Stimulated activated naive CD8-positive, alpha-beta T cell treated with anti-CD3 and anti-CD28 coated beads, Interleukin-15, Interleukin-2, amounts not matched to agents 100 ng/mL and 50 ng/mL, for 24 hours (primary cell): ENCODE measurements around the gene TENT4A.

Experiments
- H3K27ac Mint-ChIP-seq: one replicate; pipeline ENCODE4 v1.8.0; 2021; ENCODE audit warnings: mild to moderate bottlenecking, mixed read lengths
- H3K27me3 Mint-ChIP-seq: one replicate; pipeline ENCODE4 v1.8.0; 2021; ENCODE audit warnings: mixed read lengths
- H3K36me3 Mint-ChIP-seq: one replicate; pipeline ENCODE4 v1.8.0; 2021; ENCODE audit warnings: low read depth, mixed read lengths
- H3K4me1 Mint-ChIP-seq: one replicate; pipeline ENCODE4 v1.8.0; 2021; ENCODE audit warnings: low read depth, mixed read lengths
- H3K4me3 Mint-ChIP-seq: one replicate; pipeline ENCODE4 v1.8.0; 2021; ENCODE audit warnings: mild to moderate bottlenecking, mixed read lengths
- H3K9me3 Mint-ChIP-seq: one replicate; pipeline ENCODE4 v1.8.0; 2021; ENCODE audit warnings: mixed read lengths

Gene TENT4A

GRCh38 chr5:6718718-6719117 lies 5.5 kb downstream of the TENT4A start:
- Mint-ChIP-seq H3K4me1 (peaks cover 86% of the 10 kb centered on the region), H3K9me3 (no peaks in the 10 kb centered on the region), H3K36me3 (peaks cover 51% of the 10 kb centered on the region), H3K27ac (peak overlapping the region; percentile 37), H3K27me3 (no peaks in the 10 kb centered on the region), H3K4me3 (no peak overlapping the region)

- H3K27me3 Mint-ChIP-seq: no peaks in the 10 kb centered on the region
- no peak overlapping the region for H3K27ac Mint-ChIP-seq
- no peaks in the 10 kb centered on the region for H3K9me3 Mint-ChIP-seq
- H3K36me3 Mint-ChIP-seq: peaks cover 58% of the 10 kb centered on the region
- peaks cover 93% of the 10 kb centered on the region for H3K4me1 Mint-ChIP-seq
- no peak overlapping the region for H3K4me3 Mint-ChIP-seq
Measured at GRCh38 chr5:6719417-6719816, 6.2 kb downstream of the TENT4A start.

- no peak overlapping the region for H3K4me3 Mint-ChIP-seq
- H3K27ac Mint-ChIP-seq: no peak overlapping the region
- no peaks in the 10 kb centered on the region for H3K27me3 Mint-ChIP-seq
- peaks cover 97% of the 10 kb centered on the region for H3K4me1 Mint-ChIP-seq
- H3K36me3 Mint-ChIP-seq: peaks cover 59% of the 10 kb centered on the region
- H3K9me3 Mint-ChIP-seq: no peaks in the 10 kb centered on the region
Measured at GRCh38 chr5:6719896-6720560, 6.8 kb downstream of the TENT4A start.

- peaks cover 97% of the 10 kb centered on the region for H3K4me1 Mint-ChIP-seq
- H3K36me3 Mint-ChIP-seq: peaks cover 63% of the 10 kb centered on the region
- H3K9me3 Mint-ChIP-seq: no peaks in the 10 kb centered on the region
- no peak overlapping the region for H3K4me3 Mint-ChIP-seq
- no peak overlapping the region for H3K27ac Mint-ChIP-seq
- H3K27me3 Mint-ChIP-seq: no peaks in the 10 kb centered on the region
Measured at GRCh38 chr5:6720561-6720921, 7.3 kb downstream of the TENT4A start.

- Mint-ChIP-seq H3K27me3 (no peaks in the 10 kb centered on the region), H3K4me1 (peaks cover 97% of the 10 kb centered on the region)
Measured at GRCh38 chr5:6721442-6721841, 8.2 kb downstream of the TENT4A start.

GRCh38 chr5:6722015-6722414 lies 8.8 kb downstream of the TENT4A start:
- Mint-ChIP-seq H3K4me3 (peak overlapping the region; percentile 46), H3K9me3 (no peaks in the 10 kb centered on the region), H3K4me1 (peaks cover 97% of the 10 kb centered on the region), H3K36me3 (peaks cover 63% of the 10 kb centered on the region), H3K27ac (peak overlapping the region; percentile 69), H3K27me3 (no peaks in the 10 kb centered on the region)

More at GRCh38 chr5:6721442-6721841, 8.2 kb downstream of the TENT4A start:
- H3K36me3 Mint-ChIP-seq: peaks cover 64% of the 10 kb centered on the region
- H3K27ac Mint-ChIP-seq: peak overlapping the region; percentile 69
- H3K9me3 Mint-ChIP-seq: no peaks in the 10 kb centered on the region
- peak overlapping the region; percentile 46 for H3K4me3 Mint-ChIP-seq

GRCh38 chr5:6723122-6723815 lies 10.0 kb downstream of the TENT4A start:
- Mint-ChIP-seq H3K4me3 (peak overlapping the region; percentile 19), H3K36me3 (peaks cover 69% of the 10 kb centered on the region), H3K9me3 (no peaks in the 10 kb centered on the region)

GRCh38 chr5:6723816-6724300 lies 10.6 kb downstream of the TENT4A start:
- H3K4me3 Mint-ChIP-seq: no peak overlapping the region
- H3K27ac Mint-ChIP-seq: no peak overlapping the region
- H3K27me3 Mint-ChIP-seq: no peaks in the 10 kb centered on the region
- peaks cover 63% of the 10 kb centered on the region for H3K36me3 Mint-ChIP-seq
- H3K4me1 Mint-ChIP-seq: peaks cover 95% of the 10 kb centered on the region
- no peaks in the 10 kb centered on the region for H3K9me3 Mint-ChIP-seq

More at GRCh38 chr5:6723122-6723815, 10.0 kb downstream of the TENT4A start:
- peaks cover 97% of the 10 kb centered on the region for H3K4me1 Mint-ChIP-seq
- H3K27me3 Mint-ChIP-seq: no peaks in the 10 kb centered on the region
- peak overlapping the region; percentile 42 for H3K27ac Mint-ChIP-seq

GRCh38 chr5:6724321-6724929 lies 11.2 kb downstream of the TENT4A start:
- H3K4me1 Mint-ChIP-seq: peaks cover 95% of the 10 kb centered on the region
- H3K4me3 Mint-ChIP-seq: no peak overlapping the region
- H3K9me3 Mint-ChIP-seq: no peaks in the 10 kb centered on the region
- H3K36me3 Mint-ChIP-seq: peaks cover 58% of the 10 kb centered on the region
- H3K27ac Mint-ChIP-seq: no peak overlapping the region
- H3K27me3 Mint-ChIP-seq: no peaks in the 10 kb centered on the region

- Mint-ChIP-seq H3K27me3 (no peaks in the 10 kb centered on the region), H3K9me3 (no peaks in the 10 kb centered on the region), H3K4me3 (no peak overlapping the region), H3K36me3 (peaks cover 48% of the 10 kb centered on the region), H3K4me1 (peaks cover 95% of the 10 kb centered on the region), H3K27ac (peak overlapping the region; percentile 16)
Measured at GRCh38 chr5:6725421-6725820, 12.2 kb downstream of the TENT4A start.

GRCh38 chr5:6726006-6726405 lies 12.8 kb downstream of the TENT4A start:
- H3K4me1 Mint-ChIP-seq: peaks cover 94% of the 10 kb centered on the region
- H3K27me3 Mint-ChIP-seq: no peaks in the 10 kb centered on the region
- no peak overlapping the region for H3K27ac Mint-ChIP-seq
- H3K9me3 Mint-ChIP-seq: no peaks in the 10 kb centered on the region
- peaks cover 47% of the 10 kb centered on the region for H3K36me3 Mint-ChIP-seq
- H3K4me3 Mint-ChIP-seq: no peak overlapping the region

GRCh38 chr5:6727231-6727630 lies 14.0 kb downstream of the TENT4A start:
- H3K4me3 Mint-ChIP-seq: no peak overlapping the region
- H3K4me1 Mint-ChIP-seq: peaks cover 93% of the 10 kb centered on the region
- no peaks in the 10 kb centered on the region for H3K9me3 Mint-ChIP-seq
- peaks cover 52% of the 10 kb centered on the region for H3K36me3 Mint-ChIP-seq
- peak overlapping the region; percentile 10 for H3K27ac Mint-ChIP-seq
- H3K27me3 Mint-ChIP-seq: no peaks in the 10 kb centered on the region

- Mint-ChIP-seq H3K4me1 (peaks cover 91% of the 10 kb centered on the region), H3K27ac (peak overlapping the region; percentile 80)
Measured at GRCh38 chr5:6728011-6728794, 15.0 kb downstream of the TENT4A start.

GRCh38 chr5:6728795-6729183 lies 15.6 kb downstream of the TENT4A start:
- peak overlapping the region; percentile 28 for H3K4me3 Mint-ChIP-seq
- peaks cover 91% of the 10 kb centered on the region for H3K4me1 Mint-ChIP-seq
- H3K36me3 Mint-ChIP-seq: peaks cover 50% of the 10 kb centered on the region
- no peaks in the 10 kb centered on the region for H3K9me3 Mint-ChIP-seq
- H3K27me3 Mint-ChIP-seq: no peaks in the 10 kb centered on the region
- H3K27ac Mint-ChIP-seq: peak overlapping the region; percentile 58

More at GRCh38 chr5:6728011-6728794, 15.0 kb downstream of the TENT4A start:
- H3K27me3 Mint-ChIP-seq: no peaks in the 10 kb centered on the region
- H3K4me3 Mint-ChIP-seq: no peak overlapping the region
- no peaks in the 10 kb centered on the region for H3K9me3 Mint-ChIP-seq
- H3K36me3 Mint-ChIP-seq: peaks cover 50% of the 10 kb centered on the region
